NOMO-1 treated with dmso at 0.1 percent for 144 hours (cell line): ENCODE data around the gene ANXA2.
"Not testable (repeated sequence)": the region's sequence is repeated elsewhere in the genome, so short reads cannot be mapped to it uniquely, and the experiment has no call there.

Source experiments
- DNase-seq: peaks from one replicate; lab custom pipeline; 2025; ENCODE audit not compliant: unreplicated experiment; lab: John Stamatoyannopoulos, UW

Gene ANXA2

DNA sequence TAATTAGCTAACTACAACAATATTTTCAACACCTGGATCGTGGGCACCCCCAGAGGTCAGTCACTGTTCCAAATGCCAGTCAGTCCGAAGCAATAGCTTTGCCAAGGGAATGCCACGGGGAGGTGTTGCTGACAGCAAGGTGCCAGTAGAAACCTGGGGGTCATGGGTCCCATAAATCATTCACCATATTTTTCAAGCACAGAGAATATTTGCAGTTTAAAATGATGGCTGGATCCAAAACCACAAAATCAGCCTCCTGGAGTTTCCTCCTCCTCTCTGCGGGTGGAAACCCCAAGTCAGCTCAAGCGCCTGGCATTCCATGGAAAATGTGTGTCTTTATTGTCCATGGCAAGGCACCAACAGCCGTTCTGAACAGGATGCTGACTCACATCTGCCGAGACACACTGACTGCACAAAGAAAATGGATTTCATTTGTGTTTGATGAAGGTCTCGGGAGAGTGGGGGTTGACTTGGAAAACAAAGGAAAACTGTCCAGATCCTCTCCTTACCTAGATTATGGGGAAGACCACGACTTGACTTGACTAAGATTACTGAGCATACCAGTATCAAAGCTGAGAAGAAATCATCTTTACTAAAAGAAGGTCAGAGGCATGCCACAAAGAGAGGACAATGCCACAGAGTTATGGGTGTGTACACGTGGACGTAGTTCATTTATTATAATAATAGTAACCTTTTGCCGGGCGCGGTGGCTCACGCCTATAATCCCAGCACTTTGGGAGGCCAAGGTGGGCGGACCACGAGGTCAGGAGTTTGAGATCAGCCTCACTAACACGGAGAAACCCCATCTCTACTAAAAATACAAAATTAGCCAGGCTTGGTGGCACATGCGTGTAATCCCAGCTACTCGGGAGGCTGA, 26.4 kb downstream of the ANXA2 start:
- no peak for DNase-seq

DNA sequence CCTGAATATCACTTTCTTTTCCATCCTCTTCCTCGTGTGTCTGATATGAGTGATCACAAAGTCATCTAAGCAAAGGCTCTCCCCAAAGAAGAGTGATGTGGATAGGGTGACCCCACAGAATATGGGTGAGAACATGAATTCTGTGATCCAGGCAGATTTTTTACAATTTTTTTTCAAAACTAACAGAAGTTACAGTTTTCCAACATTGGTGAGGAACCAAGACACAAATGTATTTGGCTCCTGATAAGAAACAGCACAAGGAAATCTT, 27.0 kb downstream of the ANXA2 start:
- no peak for DNase-seq

DNA sequence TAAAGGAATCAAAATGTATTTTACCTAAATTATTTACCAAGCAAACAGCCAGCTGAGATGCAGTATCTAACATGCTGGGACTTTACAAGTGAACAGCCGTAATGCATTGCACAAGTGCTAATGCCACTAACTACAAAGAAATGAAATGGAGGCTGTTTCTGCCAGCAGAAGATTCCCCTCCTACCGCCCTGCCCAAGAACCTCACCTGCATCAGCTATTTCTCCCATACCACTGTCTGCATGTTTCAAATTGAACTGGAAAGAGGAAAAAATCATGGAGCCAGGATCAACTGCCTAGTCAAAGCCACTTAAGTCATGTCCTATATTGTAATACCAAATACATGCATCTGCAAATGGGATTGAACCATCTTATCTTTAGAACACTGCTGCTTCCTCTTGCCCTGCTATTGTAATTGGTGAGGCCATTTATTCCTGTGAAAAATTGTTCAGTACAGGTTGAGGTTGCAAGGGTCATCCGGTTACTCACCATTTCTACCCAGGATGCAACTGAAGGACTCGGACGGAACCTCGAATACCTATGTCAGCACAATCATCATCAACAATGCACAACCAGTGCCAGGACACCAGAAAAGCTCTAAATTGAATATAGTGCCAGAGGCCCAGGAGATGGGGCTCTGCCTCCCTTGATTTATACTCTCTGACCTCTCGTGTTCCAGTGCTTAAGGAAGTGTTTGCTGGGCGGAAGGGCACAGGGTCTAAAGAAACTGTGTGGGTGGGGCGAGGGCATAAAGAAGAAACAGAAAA, 27.5 kb downstream of the ANXA2 start:
- DNase-seq = no peak

DNA sequence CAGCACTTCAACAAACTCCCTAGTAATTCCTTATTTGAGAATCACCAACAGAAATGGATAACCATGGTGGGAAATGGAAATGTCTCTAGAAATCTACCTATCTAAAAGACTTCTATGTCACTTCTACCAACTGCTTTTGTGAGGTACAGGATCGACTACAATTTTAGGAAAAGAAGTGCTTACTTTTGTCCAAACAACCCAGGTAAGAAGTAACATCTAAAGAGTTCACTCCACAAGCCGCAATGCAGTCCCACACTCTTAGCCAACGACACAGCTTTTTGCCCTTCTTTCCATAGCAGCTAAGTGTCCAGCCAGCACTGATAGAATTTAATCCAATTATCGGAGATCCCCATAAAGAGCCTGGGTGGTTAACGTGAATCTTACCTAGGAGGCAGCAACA, 28.1 kb downstream of the ANXA2 start:
- DNase-seq = no peak

DNA sequence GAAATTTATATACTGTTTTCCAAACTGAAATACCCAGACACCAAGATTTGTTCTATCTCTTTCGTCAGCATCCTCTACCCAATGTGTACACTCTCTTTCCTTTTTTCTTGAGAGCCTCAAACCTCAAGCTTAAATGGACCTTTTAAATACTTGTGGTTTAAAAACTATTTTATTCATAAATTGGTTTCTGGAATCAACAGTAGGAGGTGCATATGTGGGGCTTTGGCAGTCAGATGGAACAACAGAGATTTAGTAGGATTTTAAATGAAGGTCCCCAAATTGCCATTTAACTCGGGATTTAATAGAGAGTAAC, 33.2 kb downstream of the ANXA2 start:
- no peak for DNase-seq

DNA sequence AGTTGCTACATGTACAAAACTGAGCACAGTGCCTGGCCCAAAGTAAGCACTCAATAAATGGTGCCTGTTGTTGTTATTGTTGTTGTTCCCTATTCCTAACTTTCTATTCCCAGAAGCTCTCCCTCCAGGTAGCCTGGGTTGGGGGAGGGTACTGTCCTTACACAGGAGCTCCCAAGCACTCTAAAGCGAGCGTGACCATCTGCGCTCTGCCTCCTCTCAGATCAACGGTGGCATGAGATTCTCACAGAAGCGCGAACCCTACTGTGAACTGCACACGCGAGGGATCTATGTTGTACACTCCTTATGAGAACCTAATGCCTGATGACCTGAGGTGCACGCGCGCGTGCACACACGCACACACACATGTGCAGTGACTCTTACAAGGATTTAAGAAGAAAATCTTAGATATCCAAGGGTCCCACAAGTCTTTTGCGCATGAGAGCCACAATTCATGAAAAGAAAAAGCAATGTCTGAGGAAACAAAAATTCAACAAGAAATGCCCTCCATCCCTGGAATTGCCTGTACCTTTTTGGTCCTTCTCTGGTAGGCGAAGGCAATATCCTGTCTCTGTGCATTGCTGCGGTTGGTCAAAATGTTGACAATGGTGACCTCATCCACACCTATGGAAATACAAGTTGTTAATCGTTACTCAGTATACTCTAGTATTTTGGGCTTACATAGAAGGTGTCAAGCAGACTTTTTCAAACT, 33.7 kb downstream of the ANXA2 start:
- DNase-seq = no peak

DNA sequence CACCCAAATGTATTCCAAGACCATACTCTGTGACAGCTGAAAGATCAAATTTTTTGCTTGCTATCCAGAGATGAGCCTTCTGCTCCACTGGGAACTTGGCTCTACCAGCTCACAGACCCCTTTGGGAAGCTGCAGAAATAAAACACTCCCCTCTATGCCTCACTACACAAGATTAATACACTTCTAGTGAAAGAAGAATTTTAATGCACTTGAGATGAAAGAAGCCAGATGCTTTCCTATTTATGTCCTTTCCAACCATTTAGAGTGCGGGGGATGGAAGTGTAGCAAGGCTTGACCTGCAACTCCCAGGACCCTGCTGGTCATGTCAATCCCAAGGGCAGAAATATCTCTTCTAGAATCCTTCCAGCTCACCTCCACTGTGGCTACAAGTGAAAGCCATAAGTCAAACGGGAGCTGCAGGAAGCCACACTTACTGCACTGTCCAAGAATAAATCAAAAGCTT, 34.7 kb downstream of the ANXA2 start:
- no peak for DNase-seq

DNA sequence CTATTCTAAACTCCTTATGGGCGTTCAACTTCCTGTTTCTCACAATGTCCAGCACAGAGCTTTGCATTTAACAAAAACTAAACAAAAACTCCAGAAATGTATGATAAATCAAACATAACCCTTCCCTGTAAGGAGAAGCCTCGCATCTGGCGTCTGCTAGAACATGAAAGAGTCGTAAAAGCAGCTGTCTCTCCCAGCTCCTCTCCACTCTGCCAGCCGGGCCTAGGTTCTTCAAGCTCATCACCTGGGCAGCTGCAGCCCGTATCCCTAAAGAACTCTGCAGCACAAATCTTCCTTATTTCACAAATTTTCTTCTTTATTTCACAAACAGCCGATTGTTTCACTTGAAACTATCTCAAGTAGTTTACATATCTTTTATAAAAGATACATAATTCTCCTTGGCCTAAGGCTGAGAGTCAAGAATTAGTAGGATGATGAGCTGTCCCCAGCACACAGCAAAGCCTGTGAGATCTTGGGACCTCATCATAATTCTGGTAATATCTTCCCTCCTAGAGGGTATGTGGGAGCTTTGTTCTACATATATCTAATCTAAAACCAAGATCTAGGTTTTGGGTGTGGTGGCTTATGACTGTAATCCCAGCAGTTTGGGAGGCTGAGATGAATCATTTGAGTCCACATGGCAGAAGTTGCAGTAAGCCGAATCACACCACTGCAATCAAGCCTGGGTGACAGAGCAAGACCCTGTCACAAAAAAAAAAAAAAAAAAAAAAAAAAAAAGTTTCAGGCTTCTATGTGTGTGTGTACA, 35.3 kb downstream of the ANXA2 start:
- no peak for DNase-seq

DNA sequence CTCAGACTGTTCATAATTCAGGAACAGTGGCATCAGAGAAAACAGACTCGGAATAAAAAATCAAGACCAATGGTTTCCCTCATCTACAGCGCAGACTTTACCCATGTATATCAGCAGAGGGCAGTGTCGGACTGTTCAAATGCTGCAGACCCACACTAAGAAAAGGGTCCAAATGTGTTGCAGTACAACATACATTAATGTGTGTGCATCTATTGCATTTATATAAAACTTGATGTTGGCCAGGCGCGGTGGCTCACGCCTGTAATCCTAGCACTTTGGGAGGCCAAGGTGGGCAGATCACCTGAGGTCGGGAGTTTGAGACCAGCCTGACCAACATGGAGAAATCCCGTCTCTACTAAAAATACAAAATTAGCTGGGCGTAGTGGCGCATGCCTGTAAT, 38.0 kb downstream of the ANXA2 start:
- not testable (repeated sequence) for DNase-seq

DNA sequence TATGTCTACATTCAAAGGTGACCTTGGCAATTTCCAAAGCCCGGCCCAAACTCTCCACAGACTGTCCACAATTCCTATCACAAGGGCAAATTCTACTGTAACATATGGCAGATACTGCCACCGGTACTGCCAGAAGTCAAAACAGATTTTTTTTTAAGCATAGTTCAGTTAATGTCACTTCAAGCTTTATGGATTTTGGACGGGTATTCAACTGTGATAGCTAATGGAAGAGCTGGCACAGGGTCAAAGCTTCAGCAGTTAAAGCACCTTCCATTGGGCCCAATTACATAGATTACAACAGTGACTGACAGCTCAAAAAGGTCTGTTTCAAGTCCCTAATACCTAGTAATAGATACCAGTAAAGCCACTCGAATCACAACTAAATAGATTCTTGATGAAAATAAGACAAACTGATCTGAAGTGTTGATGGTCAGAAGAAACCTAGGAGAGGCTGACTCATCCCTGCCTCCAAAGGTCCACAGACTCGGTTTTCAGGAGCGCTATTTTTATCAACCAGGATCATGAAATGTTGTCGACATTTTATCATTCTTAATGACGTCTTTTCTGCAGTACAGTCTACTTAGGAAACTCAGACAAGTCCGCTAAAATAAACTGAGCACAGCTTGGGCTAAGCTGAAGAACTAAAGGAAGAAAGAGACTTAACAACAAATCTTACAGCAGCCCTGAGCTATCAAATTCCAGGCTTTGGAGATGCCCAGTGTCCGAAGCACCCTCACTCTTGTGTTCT, 38.7 kb downstream of the ANXA2 start:
- DNase-seq = no peak

DNA sequence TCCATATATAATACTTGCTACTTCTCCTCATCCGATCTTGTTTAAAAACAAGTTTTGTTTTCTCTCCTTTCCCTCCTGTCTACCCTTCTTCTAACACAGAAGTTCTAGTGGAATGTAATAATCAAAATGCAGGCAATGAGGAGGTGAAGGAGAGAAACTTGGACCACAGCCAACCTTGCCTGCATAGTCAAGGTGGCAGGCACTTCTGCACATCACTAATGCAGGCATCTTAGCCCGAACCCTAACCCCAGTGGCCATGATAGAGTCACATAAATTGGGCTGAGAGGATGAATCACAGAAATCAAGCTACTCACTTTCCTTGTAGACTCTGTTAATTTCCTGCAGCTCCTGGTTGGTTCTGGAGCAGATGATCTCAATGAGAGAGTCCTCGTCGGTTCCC, 41.0 kb downstream of the ANXA2 start:
- DNase-seq = no peak

DNA sequence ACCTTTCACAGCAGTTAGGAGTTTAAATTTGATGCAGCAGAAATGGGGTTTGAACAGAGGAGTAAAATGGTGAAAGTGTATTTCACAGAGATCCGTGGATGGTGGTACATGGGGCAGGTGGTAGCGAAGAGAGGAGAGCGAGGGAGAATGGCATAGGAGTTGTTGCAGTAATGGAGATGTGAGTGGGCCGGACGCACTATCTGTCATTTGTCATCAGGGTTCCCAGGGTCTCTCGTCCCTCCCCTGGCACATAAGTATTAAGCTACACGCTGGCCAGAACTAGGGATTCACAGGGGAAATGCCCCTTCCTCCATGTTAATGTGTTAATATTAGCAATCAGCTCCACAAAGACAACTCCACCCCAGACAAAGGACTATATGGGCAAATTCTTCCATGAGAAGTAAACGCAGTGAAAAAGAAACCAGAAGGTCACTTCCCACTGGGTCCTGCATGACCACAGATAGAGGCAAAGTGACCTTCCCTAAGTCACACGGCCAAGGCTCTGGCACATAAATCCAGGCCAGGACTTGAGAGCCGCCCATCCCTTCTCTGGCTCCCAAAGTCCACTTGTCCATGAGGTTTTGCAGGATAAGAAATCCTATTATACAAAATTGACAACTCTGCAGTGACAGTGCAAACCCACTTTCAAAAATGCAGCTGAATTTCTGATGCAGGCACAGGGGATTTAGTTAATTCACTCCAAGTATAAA, 42.5 kb downstream of the ANXA2 start:
- no peak for DNase-seq

DNA sequence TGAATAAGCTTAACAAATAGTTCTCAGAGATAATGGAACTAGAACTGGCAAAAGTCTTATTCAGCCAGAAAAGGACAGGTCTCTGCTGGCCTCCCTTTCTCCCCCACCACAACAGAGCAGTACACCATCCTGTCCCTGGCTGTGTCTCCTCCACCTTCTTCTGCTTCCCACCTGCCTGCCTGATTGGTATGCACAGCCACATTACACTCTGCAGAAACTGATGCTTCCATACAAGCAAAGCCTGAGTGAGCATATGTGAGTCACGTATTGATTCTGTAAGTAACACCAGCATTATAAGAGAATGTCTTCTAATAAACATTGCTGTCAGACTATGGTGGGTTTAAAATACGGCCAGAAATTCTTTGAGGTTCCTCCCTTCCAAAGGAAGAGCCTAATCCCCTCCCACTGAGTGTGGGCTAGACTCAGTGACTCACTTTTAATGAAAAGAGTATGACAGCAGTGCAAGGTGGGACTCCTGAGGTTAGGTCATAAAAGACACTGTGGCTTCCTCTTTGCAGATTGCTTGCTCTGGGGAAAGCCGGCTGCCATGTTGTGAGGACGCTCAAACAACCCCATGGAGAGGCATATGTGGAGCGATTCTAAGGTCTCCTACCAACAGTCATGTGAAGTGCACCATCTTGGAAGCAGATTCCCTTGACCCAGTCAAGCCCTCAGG, 44.4 kb downstream of the ANXA2 start:
- no peak for DNase-seq

DNA sequence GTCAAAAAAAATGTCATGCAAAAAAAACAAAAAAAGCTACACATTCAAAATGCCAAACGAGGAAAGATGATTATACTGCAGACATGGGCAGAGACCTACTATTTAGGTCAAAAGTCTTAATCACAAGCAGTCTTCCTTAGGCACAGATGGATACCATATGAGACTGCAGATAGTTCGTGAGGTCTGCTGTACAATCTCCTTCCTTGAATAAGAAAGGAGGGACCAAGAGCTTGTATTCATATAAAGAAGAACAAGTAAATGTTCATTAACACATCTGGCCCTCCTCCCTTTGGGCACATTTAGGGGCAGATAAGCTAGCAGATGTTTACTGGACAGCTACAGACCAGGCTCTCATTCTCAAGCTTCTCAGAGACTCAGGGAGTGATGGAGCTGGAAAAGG, 45.3 kb downstream of the ANXA2 start:
- no peak for DNase-seq

DNA sequence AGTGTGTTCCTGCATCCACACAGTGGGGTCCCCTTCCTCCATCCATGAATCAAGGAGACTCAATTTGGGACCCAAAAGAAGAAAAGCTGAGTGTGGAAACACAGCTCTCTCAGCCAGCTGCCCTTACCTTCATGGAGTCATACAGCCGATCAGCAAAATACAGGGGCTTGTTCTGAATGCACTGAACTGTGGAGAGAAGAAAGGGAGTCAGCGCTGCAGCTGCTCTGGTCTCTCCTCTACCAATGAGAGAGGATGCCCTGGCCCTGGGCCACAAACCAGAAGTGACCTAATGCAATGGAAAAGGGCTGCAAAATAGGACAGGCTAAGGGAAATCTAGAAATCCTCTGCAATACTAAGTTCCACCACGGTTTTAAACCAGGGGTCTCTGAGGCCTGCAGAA, 46.7 kb downstream of the ANXA2 start:
- no peak for DNase-seq

DNA sequence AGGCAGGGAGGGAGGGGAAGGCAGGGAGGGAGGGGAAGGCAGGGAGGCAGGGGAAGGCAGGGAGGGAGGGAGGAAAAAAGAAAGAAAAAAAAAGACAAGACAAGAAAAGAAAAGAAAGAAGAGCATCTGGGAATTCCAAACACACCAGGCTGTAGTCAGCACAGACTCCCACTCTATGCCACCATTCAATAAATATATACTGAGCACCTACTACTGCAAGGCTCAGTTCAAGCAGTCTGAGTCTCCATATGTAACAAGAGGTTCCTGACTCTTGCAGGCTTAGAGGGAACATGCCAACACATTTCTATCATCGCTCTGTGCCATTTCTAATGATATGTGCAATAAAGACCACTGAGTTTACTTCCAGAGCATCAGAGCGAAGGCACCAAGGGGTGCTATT, 47.7 kb downstream of the ANXA2 start:
- DNase-seq = no peak

DNA sequence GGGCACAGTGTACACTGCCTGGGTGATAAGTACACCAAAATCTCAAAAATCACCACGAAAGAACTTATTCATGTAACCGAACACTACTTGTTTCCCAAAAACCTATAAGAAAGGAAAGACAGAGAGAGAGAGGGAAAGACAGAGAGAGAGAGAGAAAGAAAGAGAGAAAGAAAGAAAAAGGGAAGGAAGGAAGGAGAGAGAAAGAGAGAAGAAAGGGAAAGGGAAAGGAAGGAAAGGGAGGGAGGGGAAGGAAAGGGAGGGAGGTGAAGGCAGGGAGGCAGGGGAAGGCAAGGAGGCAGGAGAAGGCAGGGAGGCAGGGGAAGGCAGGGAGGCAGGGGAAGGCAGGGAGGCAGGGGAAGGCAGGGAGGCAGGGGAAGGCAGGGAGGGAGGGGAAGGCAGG, 48.2 kb downstream of the ANXA2 start:
- DNase-seq = no peak

DNA sequence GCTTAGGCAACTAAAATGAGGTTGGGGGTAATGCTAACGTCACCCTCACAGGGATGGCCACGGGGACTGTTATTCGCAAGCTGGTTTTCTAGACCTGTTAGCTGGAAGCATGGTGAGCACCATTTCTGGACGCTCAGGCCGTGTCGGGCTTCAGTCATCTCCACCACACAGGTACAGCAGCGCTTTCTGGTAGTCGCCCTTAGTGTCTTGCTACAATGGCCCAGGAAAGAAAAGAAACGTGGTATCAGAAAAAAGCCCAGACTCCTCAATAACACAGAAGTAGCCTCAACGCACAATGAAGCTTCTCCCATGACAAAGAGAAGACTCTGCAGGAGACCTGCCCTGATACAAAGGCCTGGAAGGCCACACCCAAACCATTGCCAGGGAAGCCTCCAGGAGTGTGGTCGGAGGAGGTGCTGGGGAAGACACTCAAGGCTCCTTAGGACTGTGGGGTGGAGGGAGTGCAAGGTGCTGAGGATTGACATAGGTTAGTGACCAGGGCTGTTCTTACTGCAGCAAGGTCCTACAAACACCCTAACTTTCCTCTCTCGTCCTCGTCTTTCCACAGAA, 50.2 kb downstream of the ANXA2 start:
- no peak for DNase-seq

DNA sequence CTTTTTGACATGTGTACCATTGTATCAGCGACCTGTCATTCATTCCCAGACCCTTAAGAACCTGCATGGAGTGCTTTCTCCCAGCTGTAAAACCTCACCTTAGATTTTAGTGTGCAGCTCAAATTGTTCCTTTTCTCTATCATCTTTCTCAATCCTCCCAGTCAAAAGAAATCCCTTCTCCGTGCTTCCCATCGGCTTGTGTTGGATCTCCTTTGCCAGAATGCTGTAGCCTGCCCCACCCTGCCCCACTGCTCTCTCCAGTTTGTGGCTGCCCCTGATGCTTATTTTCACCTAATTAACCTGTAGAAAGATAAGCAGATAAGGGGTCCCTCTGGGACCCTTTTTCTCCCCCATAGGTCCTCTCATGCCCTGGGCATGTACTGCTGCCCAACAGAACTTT, 51.1 kb downstream of the ANXA2 start:
- no peak for DNase-seq
